GM23338 (cell line): Measurements from ENCODE around the gene BRF1. TPM values are rescaled to one million over a fixed set of nuclear protein-coding genes. Genes with fewer than 3 reads are reported as not detected.

Source experiments
- ATAC-seq: fragments of 200-7000 bp; cut with Tn5 transposase; 3 replicates; pipeline ENCODE4 v1.9.1; 2020
- DNase-seq: peaks from one replicate; pipeline ENCODE4 v3.0.0-alpha.2; 2015; ENCODE audit warnings: low spot score
- H2AFZ ChIP-seq: fragments of 200-600 bp; sonication (generic); 2 replicates; pipeline ENCODE4 v1.8.0; 2016; ENCODE audit warnings: antibody characterized with exemption, mild to moderate bottlenecking, moderate library complexity
- H3F3A ChIP-seq: fragments of 200-600 bp; sonication (generic); replicated peaks from 2 replicates; pipeline ENCODE4 v1.8.0; 2017; ENCODE audit warnings: antibody characterized with exemption, mixed run types, low read depth
- H3K27ac ChIP-seq: fragments of 200-600 bp; sonication (generic); 2 replicates; pipeline ENCODE4 v1.6.1; 2016; ENCODE audit warnings: low read depth
- H3K27me3 ChIP-seq: fragments of 200-600 bp; sonication (generic); 2 replicates; pipeline ENCODE4 v1.8.0; 2016; ENCODE audit warnings: mild to moderate bottlenecking, mixed run types, moderate library complexity; ENCODE audit not compliant: insufficient read depth
- H3K36me3 ChIP-seq: fragments of 200-600 bp; sonication (generic); 2 replicates; pipeline ENCODE4 v1.8.0; 2016; ENCODE audit warnings: mild to moderate bottlenecking; ENCODE audit not compliant: insufficient read depth
- H3K4me1 ChIP-seq: fragments of 200-600 bp; sonication (generic); 2 replicates; pipeline ENCODE4 v1.8.0; 2016; ENCODE audit warnings: mild to moderate bottlenecking, moderate library complexity; ENCODE audit not compliant: insufficient read depth
- H3K4me2 ChIP-seq: fragments of 200-600 bp; sonication (generic); 2 replicates; pipeline ENCODE4 v1.7.1; 2017; ENCODE audit warnings: mixed run types
- H3K4me3 ChIP-seq: fragments of 200-600 bp; sonication (generic); 2 replicates; pipeline ENCODE4 v1.6.1; 2016; ENCODE audit warnings: mixed run types
- H3K79me2 ChIP-seq: fragments of 200-600 bp; sonication (generic); replicated peaks from 2 replicates; pipeline ENCODE4 v1.8.0; 2017; ENCODE audit warnings: mild to moderate bottlenecking; ENCODE audit not compliant: insufficient read depth
- H3K9me2 ChIP-seq: fragments of 200-600 bp; sonication (generic); 2 replicates; pipeline ENCODE4 v1.8.0; 2017; ENCODE audit not compliant: insufficient read depth
- H4K20me1 ChIP-seq: fragments of 200-600 bp; sonication (generic); replicated peaks from 2 replicates; pipeline ENCODE4 v1.8.0; 2017; ENCODE audit warnings: mild to moderate bottlenecking; ENCODE audit not compliant: insufficient read depth
- H3K27ac Mint-ChIP-seq: 2 replicates; pipeline ENCODE4 v1.8.0; 2020; ENCODE audit warnings: inconsistent platforms, mild to moderate bottlenecking, moderate library complexity, mixed read lengths
- H3K27me3 Mint-ChIP-seq: 3 replicates; pipeline ENCODE4 v1.8.0; 2022; ENCODE audit warnings: low read depth, mild to moderate bottlenecking, moderate library complexity, mixed read lengths, inconsistent platforms; ENCODE audit not compliant: insufficient read depth, poor library complexity
- H3K36me3 Mint-ChIP-seq: 3 replicates; pipeline ENCODE4 v1.8.0; 2021; ENCODE audit warnings: low read depth, mild to moderate bottlenecking, inconsistent platforms, moderate library complexity, mixed read lengths
- H3K4me1 Mint-ChIP-seq: 3 replicates; pipeline ENCODE4 v1.8.0; 2020; ENCODE audit warnings: mild to moderate bottlenecking, inconsistent platforms, mixed read lengths
- H3K4me3 Mint-ChIP-seq: 3 replicates; pipeline ENCODE4 v1.8.0; 2021; ENCODE audit warnings: moderate library complexity, mild to moderate bottlenecking, inconsistent platforms, mixed read lengths
- H3K9me3 Mint-ChIP-seq: 3 replicates; pipeline ENCODE4 v1.8.0; 2020; ENCODE audit warnings: moderate library complexity, mild to moderate bottlenecking, inconsistent platforms, mixed read lengths
- CREB1 ChIP-seq: fragments of 250-450 bp; sonication (Bioruptor Pico); IDR thresholded peaks from 2 replicates; pipeline ENCODE4 v1.5.0; 2020; ENCODE audit warnings: low read depth, mild to moderate bottlenecking, moderate library complexity
- CTCF ChIP-seq, 2 experiments: fragments of 200-600 bp in 1 of 2; sonication (generic) in 1 of 2; conservative IDR thresholded peaks; 2 replicates each; pipeline versions ENCODE4 v1.5.1 to v1.6.1; 2016 to 2017; ENCODE audit warnings: antibody characterized with exemption in 2 of 2, low read depth in 2 of 2, mild to moderate bottlenecking in 2 of 2, moderate library complexity in 1 of 2
- EZH2 ChIP-seq: fragments of 200-600 bp; sonication (generic); IDR thresholded peaks from one replicate; pipeline ENCODE4 v1.8.0; 2017; ENCODE audit warnings: antibody characterized with exemption, mild to moderate bottlenecking, low read depth; ENCODE audit not compliant: unreplicated experiment
- EZH2phosphoT487 ChIP-seq: fragments of 200-600 bp; sonication (generic); IDR thresholded peaks from one replicate; pipeline ENCODE4 v1.8.1; 2018; ENCODE audit warnings: antibody characterized with exemption; ENCODE audit not compliant: unreplicated experiment
- ZNF114 ChIP-seq: fragments of 250-450 bp; sonication (Bioruptor Pico); IDR thresholded peaks from 2 replicates; pipeline ENCODE4 v1.5.0; 2020; ENCODE audit warnings: mild to moderate bottlenecking, moderate library complexity
- ZNF331 ChIP-seq: fragments of 250-450 bp; sonication (Bioruptor Pico); IDR thresholded peaks from 2 replicates; pipeline ENCODE4 v1.5.0; 2020; ENCODE audit warnings: low read depth, mild to moderate bottlenecking, moderate library complexity
- polyA plus RNA-seq: library from polyadenylated mRNA; unstranded; fragments of >200 nt; fragmentation: Nextera tagmentation; extraction: Ambion mirVana; gene quantifications from 2 replicates; pipeline ENCODE4 v1.2.1, GENCODE V29; 2016
- total RNA-seq: library from RNA; depleted of rRNA; stranded (reverse); fragments of >200 nt; shearing (Covaris generic); gene quantifications from 2 replicates; pipeline ENCODE4 v1.2.3, GENCODE V29; 2014
- TF ChIP-seq, protein P1 (sequence below): fragments of 250-450 bp; sonication (Bioruptor Pico); IDR thresholded peaks from 2 replicates; pipeline ENCODE4 v1.5.0; 2020; ENCODE audit warnings: mild to moderate bottlenecking, moderate library complexity

Gene BRF1
- total and polyA plus RNA-seq, 2 experiments from 2014 or later = 8.6 to 29.9 TPM

DNA sequence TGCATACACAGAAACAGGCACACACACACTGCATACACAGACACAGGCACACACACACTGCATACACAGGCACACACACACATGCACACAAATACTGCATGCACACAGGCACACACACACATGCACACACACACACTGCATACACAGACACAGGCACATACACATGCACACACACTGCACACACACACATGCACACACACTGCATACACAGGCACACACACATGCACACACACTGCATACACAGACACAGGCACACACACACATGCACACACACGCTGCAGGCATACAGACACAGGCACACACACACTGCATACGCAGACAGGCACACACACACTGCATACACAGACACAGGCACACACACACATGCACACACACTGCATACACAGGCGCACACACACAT, 85.2 kb downstream of the BRF1 start (continued):
- TF ChIP-seq, protein P1, sequence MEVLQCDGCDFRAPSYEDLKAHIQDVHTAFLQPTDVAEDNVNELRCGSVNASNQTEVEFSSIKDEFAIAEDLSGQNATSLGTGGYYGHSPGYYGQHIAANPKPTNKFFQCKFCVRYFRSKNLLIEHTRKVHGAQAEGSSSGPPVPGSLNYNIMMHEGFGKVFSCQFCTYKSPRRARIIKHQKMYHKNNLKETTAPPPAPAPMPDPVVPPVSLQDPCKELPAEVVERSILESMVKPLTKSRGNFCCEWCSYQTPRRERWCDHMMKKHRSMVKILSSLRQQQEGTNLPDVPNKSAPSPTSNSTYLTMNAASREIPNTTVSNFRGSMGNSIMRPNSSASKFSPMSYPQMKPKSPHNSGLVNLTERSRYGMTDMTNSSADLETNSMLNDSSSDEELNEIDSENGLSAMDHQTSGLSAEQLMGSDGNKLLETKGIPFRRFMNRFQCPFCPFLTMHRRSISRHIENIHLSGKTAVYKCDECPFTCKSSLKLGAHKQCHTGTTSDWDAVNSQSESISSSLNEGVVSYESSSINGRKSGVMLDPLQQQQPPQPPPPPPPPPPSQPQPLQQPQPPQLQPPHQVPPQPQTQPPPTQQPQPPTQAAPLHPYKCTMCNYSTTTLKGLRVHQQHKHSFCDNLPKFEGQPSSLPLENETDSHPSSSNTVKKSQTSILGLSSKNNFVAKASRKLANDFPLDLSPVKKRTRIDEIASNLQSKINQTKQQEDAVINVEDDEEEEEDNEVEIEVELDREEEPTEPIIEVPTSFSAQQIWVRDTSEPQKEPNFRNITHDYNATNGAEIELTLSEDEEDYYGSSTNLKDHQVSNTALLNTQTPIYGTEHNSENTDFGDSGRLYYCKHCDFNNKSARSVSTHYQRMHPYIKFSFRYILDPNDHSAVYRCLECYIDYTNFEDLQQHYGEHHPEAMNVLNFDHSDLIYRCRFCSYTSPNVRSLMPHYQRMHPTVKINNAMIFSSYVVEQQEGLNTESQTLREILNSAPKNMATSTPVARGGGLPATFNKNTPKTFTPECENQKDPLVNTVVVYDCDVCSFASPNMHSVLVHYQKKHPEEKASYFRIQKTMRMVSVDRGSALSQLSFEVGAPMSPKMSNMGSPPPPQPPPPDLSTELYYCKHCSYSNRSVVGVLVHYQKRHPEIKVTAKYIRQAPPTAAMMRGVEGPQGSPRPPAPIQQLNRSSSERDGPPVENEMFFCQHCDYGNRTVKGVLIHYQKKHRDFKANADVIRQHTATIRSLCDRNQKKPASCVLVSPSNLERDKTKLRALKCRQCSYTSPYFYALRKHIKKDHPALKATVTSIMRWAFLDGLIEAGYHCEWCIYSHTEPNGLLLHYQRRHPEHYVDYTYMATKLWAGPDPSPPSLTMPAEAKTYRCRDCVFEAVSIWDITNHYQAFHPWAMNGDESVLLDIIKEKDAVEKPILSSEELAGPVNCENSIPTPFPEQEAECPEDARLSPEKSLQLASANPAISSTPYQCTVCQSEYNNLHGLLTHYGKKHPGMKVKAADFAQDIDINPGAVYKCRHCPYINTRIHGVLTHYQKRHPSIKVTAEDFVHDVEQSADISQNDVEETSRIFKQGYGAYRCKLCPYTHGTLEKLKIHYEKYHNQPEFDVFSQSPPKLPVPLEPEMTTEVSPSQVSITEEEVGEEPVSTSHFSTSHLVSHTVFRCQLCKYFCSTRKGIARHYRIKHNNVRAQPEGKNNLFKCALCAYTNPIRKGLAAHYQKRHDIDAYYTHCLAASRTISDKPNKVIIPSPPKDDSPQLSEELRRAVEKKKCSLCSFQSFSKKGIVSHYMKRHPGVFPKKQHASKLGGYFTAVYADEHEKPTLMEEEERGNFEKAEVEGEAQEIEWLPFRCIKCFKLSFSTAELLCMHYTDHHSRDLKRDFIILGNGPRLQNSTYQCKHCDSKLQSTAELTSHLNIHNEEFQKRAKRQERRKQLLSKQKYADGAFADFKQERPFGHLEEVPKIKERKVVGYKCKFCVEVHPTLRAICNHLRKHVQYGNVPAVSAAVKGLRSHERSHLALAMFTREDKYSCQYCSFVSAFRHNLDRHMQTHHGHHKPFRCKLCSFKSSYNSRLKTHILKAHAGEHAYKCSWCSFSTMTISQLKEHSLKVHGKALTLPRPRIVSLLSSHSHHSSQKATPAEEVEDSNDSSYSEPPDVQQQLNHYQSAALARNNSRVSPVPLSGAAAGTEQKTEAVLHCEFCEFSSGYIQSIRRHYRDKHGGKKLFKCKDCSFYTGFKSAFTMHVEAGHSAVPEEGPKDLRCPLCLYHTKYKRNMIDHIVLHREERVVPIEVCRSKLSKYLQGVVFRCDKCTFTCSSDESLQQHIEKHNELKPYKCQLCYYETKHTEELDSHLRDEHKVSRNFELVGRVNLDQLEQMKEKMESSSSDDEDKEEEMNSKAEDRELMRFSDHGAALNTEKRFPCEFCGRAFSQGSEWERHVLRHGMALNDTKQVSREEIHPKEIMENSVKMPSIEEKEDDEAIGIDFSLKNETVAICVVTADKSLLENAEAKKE (CRISPR knock-in tag) = no peak
- TF ChIP-seq EZH2phosphoT487 = no peak

DNA sequence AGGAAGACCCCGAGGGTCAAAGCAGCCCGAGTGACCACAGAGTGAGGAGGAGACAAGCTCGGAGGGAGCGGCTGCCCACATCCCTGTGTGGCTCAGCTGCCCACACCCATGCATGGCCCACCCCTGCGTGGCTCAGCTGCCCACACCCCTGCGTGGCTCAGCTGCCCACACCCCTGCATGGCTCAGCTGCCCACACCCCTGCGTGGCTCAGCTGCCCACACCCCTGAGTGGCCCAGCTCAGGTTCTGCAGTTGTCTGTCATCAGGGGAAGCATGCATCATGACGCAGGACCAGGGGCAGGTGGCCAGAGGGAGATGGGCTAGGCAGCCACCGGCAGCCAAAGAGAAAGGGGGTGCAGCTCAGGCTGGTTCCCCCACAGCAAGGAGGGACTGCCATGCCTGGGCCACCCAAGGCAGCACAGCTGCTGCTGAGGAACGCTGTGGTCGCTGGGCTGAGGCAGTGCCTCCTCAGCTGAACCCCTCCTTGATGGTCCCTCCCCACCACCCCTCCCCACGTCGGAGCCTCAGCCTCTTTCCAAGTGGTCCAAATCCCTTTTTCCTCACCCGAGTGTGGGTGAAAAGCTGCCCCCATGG, 86.4 kb downstream of the BRF1 start:
- Histone ChIP-seq H2AFZ (no peak overlapping the region), H3K4me2 (no peak overlapping the region), H3K4me1 (no peaks in the 10 kb centered on the region), H3K9me2 (no peaks in the 10 kb centered on the region), H3K27me3 (no peaks in the 10 kb centered on the region), H3F3A (no peaks in the 10 kb centered on the region), H3K36me3 (no peaks in the 10 kb centered on the region), H3K27ac (no peak overlapping the region), H4K20me1 (no peaks in the 10 kb centered on the region; the same call in 1 of the 2 replicates), H3K4me3 (no peak overlapping the region), H3K79me2 (no peaks in the 10 kb centered on the region)
- H3K36me3 Mint-ChIP-seq = peaks cover 3% of the 10 kb centered on the region; the same call in 1 of the 3 replicates
- H3K27me3 Mint-ChIP-seq = peaks cover 8% of the 10 kb centered on the region
- no peaks in the 10 kb centered on the region; the same call in 2 of the 3 replicates for H3K9me3 Mint-ChIP-seq
- no peak overlapping the region for H3K4me3 Mint-ChIP-seq
- no peaks in the 10 kb centered on the region for H3K4me1 Mint-ChIP-seq
- ATAC-seq = no peak
- DNase-seq = no peak
- no peak overlapping the region for H3K27ac Mint-ChIP-seq
- TF ChIP-seq ZNF331 (no peak), ZNF114 (CRISPR knock-in tag) (no peak), CREB1 (CRISPR knock-in tag) (no peak), EZH2 (no peak), CTCF (conservative IDR thresholded peaks at IDR 0.05; ENCODE audit: low read depth in 2 of 2) (no peak), EZH2phosphoT487 (no peak)
- TF ChIP-seq, protein P1 (CRISPR knock-in tag) = no peak
